Dedifferentiated amniotic fluid mesenchymal stem cell (primary cell): ENCODE results near the gene IQCH.
A peak's percentile ranks its signal among the peaks of the same experiment; 100 is the strongest.

Source experiments
- DNase-seq: peaks from one replicate; pipeline ENCODE4 v3.0.0-alpha.2; 2016; ENCODE audit errors: extremely low spot score

IQCH gene

GRCh38 chr15:67524235-67524634 is 269.6 kb downstream of the IQCH start:
- no peak for DNase-seq

GRCh38 chr15:67528513-67528912 is 273.9 kb downstream of the IQCH start:
- no peak for DNase-seq

GRCh38 chr15:67531379-67531914 is 276.9 kb downstream of the IQCH start:
- DNase-seq: peak; percentile 71

GRCh38 chr15:67533873-67534272 is 279.3 kb downstream of the IQCH start:
- DNase-seq: no peak

GRCh38 chr15:67534360-67534759 is 279.8 kb downstream of the IQCH start:
- no peak for DNase-seq

- no peak for DNase-seq
Measured at GRCh38 chr15:67537771-67538170, 283.2 kb downstream of the IQCH start.

GRCh38 chr15:67542420-67543347 is 288.1 kb downstream of the IQCH start, which contains the start of gene MAP2K5:
Gene MAP2K5 (plus strand): TSS chr15:67542703. CDS start chr15:67543336, 633 bp downstream.
- peak; percentile 73 for DNase-seq

- DNase-seq: no peak
Measured at GRCh38 chr15:67543348-67543718, 288.7 kb downstream of the IQCH start.

- DNase-seq: no peak
Measured at GRCh38 chr15:67544475-67544874, 289.9 kb downstream of the IQCH start.

- no peak for DNase-seq
Measured at GRCh38 chr15:67545864-67546263, 291.3 kb downstream of the IQCH start.

GRCh38 chr15:67547064-67547463 is 292.5 kb downstream of the IQCH start:
- no peak for DNase-seq

GRCh38 chr15:67547836-67548235 is 293.2 kb downstream of the IQCH start:
- DNase-seq: no peak

- peak; percentile 28 for DNase-seq
Measured at GRCh38 chr15:67548236-67548852, 293.8 kb downstream of the IQCH start.

- no peak for DNase-seq
Measured at GRCh38 chr15:67548862-67549651, 294.5 kb downstream of the IQCH start.

- DNase-seq: no peak
Measured at GRCh38 chr15:67549736-67550135, 295.1 kb downstream of the IQCH start.

- no peak for DNase-seq
Measured at GRCh38 chr15:67550522-67550921, 295.9 kb downstream of the IQCH start.

- no peak for DNase-seq
Measured at GRCh38 chr15:67551207-67551743, 296.7 kb downstream of the IQCH start.
